Brain pericyte (primary cell): ENCODE measurements around the gene ZNF500.
"Not testable (repeated sequence)": the region's sequence is repeated elsewhere in the genome, so short reads cannot be mapped to it uniquely, and the experiment has no call there.

Source experiments
- DNase-seq: peaks from one replicate; pipeline ENCODE4 v3.0.0-alpha.2; 2012; ENCODE audit warnings: low read depth, low spot score

The ZNF500 gene

DNA sequence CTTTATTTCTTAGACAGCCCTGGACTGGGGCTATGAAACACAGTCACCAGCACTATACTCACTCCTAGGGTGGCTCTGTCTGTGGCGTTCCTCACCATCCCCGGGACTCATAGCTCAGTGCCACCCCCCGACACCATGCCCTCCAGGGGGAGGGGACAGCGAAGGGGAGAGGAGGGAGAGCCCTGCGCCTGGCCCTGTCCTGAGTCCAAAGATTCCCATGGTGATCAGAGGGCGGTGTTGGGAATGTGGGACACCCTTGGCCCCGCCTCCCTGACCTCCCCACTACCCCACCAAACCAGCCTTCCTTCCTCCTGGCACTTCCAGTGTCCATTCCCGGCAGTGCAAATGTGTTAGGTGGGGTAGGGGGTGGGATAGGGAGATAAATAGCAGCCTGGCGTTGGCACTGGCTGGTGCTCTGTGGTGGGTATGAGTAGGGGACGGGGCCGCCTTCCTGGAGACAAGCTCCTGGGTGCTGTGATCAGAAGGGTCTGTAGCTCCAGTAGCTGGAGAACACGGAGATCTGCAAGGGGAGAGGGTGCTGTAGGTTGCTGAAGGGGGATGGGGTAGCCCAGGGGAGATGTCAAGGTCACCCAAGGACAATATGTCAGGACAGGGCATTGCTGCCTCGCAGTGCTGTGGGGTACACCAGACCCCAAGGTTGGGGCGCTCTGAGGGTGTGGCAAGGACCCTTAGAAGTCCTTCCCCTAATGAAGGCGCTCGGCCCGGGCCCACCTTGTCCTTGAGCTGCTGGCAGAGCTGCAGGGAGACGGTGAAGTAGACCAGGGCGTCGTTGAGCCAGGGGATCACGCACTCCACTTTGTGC lies 30.2 kb upstream of the ZNF500 start:
- no peak for DNase-seq

DNA sequence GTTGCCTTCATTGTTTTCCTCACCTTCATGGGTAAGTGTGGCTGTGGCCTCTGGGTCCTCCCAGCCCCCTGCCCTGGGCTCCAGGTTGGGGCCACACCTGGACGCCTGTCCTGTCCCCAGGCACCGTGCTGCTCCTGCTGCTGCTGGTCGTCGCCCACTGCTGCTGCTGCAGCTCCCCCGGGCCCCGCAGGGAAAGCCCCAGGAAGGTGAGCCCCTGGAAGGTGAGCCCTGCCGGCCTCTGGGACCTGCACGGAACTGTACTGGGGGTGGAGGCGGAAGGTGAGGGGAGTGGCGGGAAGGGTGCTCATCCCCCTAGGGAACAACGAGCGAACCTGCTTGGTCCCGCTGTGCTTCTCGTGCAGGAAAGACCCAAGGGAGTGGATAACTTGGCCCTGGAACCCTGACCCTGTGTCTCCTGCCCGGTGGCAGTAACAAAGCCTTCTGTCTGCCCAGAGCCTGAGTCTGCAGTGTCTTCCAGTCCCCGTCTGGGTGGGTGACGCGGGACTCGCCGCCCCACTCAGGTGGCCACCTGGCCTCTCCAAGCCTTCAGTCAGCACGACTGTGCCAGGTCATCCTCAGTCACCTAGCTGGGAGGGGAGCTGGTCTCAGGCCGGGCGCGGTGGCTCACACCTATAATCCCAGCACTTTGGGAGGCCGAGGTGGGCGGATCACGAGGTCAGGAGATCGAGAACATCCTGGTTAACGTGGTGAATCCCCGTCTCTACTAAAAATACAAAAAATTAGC lies 29.0 kb upstream of the ZNF500 start:
- DNase-seq: no peak

DNA sequence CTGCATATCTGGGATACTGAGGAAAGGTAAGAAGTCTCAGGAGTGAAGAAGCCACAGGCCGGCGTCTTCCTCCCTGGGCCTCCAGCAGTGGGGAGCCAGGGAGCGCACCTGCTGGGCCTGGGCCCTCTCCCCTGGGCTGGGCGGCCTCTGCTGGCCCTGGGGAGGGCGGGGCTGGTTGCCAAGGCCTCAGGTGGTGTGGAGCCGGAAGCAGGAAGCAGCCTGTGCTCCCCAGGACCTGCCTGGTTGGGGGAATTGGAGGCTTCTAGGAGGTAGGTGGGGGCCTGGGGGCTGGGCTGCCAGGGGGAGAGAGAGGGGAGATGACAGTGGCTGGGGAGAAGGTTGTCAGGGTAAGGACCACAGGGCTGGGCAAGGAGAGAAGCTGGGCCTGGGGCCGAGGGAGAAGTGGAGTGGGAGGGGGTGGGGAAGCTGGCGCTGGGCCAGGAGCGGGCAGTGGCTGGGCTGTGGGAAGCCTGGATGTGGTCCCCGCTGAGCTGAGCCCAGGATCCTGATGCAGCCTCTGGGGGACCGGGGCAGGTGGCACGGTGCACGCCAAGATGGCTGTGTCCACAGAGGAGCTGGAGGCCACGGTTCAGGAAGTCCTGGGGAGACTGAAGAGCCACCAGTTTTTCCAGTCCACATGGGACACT lies 28.3 kb upstream of the ZNF500 start, which contains the start of gene SMIM22:
Gene SMIM22, plus strand, starts transcription at position 189 of the 647 bp plus-strand sequence. Its CDS starts 366 bp downstream, at position 555.
- no peak for DNase-seq

DNA sequence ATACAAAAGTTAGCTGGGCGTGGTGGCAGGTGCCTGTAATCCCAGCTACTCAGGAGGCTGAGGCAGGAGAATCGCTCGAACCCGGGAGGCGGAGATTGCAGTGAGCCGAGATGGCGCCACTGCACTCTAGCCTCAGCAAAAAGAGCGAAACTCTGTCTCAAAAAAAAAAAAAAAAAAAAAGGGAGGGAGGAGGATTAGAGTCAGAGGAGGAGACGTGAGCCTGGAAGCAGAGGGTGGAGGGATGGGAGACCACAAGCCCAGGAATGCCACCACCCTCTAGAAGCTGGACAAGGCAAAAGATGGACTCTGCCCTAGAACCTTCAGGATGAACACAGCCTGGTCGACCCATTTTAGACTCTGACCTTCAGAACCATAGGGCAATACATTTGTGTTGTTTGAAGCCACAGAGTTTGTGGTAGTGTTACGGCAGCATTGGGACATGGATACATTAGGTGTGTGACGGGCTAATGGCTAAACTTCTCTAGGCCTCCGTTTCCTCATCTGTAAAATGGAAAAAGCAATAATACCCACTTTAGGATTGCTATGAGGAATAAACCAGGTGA lies 26.1 kb upstream of the ZNF500 start:
- no peak for DNase-seq

DNA sequence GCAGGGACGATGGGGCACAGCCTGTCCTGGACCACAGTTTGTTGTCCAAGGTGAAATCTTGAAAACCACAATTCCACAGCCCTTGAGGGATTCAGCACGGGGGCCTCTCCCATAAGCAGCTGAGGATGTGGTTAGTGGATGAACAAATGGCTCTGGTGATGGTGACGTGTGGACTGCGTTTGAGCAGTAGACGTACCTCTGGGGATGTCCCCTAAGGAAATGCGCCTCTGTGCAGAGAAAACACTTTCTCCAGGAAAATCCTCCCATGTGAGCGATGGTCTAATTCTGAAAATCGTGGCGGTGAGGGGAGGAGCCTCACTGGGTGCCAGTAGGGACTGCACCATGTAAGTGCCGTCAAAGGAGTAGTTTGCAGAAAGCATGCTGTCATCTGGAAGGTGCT lies 23.9 kb upstream of the ZNF500 start:
- DNase-seq: no peak

DNA sequence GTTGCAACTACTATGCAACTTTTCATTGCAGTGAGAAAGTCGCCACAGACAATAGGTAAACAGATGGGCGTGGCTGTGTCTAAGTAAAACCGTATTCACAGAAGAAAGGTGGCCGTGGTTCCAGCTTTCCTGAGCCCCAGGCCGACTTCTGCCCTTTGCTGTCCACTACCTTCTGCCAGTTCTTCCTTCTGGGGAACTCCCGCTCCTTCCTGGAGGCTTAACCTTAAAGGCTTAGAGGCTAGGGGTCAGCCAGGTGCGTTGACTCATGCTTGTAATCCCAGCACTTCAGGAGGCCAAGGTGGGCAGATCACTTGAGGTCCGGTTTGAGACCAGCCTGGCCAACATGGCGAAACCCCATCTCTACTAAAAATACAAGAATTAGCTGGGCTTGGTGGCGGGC lies 23.3 kb upstream of the ZNF500 start:
- DNase-seq: no peak

DNA sequence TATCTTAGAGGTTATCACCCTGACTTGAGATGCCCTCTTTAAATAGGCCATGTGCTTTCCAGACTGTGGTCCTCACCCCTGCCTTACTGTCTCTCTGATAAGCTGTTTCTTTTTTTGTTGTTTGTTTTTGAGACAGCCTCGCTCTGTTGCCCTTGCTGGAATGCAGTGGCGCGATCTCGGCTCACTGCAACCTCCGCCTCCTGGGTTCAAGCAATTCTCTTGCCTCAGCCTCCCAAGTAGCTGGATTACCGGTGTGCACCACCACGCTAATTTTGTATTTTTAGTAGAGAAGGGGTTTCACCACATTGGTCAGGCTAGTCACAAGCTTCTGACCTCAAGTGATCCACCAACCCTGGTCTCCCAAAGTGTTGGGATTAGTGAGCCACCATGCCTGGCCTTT lies 21.9 kb upstream of the ZNF500 start:
- DNase-seq: no peak

DNA sequence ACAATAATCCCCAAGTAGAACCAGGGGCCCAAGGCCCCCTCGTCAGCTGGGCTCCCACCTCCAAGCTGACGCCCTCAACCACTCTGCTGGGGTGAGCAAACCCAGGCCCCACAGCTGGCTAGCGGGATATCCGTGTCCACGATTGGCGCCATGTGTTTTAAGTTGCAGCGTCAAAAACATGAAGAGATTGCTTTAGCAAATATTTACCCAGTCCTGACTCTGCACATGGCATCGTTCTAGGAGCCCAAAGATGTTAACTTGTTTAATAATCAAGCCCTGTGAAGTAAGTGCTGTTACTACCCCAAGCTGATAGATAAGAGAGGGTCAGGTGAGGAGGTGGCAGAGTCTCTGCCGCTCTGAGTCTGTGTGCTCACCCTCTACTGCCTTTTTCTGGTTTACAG lies 21.5 kb upstream of the ZNF500 start:
- DNase-seq: no peak

DNA sequence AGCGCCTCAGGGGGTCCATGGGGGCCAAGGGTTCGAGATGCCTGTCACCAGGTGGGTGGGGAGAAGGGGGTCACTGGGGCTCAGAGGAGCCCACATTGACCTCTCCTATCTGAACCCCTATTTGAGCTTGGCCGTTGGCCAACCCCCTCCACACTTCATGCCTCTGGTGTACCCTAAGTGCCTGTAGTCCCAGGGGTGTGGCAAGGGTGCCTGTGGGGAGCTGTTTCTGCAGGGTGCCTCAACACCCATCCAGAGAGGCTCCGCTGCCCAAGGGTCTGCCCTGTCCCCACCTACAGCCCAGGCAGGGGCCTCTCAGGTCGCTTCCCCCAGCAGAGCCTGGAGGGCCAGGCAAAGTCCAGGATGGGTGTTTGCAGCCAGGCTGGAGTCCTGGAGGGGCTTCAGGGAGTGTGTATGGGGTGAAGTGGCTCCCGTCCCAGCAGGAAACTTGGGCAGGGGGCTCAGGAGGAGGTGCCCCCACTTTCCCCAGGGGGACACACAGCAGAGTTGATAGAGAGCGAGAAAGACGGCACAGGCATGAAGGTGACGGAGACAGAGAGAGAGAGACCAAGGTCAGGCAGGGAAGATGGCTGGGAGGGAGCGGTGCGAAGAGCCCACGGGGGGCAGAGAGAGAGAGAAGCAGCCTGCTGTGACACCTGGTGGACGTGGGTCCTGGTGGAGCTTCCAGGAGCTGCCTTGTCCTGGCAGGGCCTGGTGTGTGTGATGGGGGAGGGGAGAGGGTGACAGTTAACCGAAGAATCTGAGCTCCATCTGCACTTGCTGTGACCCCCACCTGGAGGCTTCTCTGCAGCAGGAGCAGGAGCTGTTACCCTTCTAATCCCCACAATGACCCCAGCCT lies 20.9 kb upstream of the ZNF500 start, which contains the start of gene SEPTIN12:
Gene SEPTIN12, minus strand, starts transcription at position 719 of the 856 bp plus-strand sequence. Its CDS starts 700 bp downstream, at position 19.
- DNase-seq: no peak

DNA sequence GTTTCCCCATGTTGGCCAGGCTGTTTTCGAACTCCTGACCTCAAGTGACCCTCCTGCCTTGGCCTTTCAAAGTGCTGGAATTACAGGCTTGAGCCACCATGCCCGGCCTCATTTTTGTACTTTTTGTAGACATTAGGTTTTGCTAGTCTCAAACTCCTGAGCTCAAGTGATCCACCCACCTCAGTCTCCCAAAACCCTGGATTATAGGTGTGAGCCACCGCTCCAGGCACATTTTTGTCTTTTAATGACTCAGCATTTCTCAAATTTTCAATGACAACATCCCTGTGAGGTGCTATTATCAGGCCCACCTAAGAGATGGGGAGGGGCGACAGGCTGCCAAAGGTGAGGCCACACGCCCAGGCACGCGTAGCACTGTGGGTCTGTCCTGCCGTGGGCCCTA lies 20.1 kb upstream of the ZNF500 start:
- no peak for DNase-seq

DNA sequence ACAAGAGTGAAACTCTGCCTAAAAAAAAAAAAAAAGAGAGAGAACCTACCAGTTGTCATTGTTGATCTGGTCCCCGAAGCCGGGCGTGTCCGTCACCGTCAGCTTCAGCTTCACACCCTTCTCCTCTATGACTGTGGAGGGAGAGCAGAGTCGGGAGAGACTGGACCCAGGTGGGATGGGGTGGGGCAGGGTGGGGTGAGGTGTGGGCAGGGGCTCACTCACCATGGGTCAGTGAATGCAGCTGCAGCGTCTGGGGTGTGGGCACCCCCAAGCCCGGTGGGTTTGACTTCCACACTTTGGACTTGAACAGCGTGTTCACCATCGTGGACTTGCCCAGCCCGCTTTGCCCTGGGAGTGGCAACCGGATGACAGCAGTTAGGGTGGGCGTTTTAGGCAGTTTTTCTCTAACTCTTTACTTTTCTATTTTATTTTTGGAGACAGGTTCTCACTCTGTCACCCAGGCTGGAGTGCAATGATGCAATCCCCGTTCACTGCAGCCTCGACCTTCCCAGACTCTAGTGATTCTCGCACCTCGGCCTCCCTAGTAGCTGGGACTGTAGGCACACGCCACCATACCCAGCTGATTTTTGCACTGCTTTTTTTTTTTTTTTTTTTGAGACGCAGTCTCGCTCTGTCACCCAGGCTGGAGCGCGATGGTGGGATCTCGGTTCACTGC lies 18.9 kb upstream of the ZNF500 start:
- DNase-seq: no peak

DNA sequence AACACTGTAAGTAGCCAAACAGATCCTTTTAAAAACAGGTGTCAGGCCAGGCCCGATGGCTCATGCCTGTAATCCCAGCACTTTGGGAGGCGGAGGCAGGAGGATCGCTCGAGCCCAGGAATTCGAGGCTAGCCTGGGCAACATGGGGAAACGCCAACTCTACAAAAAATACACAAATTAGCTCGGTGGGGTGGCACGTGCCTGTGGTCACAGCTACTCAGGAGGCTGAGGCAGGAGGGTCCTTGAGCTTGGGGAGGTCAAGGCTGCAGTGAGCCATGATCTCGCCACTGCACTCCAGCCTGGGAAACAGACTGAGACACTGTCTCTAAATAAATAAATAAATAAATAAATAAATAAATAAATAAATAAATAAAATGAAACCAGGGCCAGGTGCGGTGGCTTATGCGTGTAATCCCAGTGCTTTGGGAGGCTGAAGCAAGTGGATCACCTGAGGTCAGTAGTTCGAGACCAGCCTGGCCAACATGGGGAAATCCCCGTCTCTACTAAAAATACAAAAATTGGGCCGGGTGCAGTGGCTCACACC lies 17.6 kb upstream of the ZNF500 start:
- not testable (repeated sequence) for DNase-seq

DNA sequence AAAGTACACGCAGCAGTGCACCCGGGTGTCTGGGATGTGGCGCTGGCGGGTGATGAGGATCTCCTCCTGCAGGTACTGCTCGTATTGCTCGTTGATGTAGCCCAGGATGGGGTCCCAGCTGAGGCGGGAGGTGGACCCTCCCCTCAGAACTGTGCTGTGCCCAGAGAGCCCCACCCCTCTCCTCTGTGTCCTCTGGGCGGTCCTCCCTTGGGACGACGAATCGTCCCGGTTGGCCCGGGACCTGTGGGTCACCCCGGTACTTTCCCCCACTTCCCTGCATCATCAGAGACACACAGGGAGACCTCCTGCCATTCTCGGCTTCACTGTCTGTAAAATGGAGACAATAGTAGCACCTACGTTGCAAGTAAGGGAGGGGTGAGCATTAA lies 17.0 kb upstream of the ZNF500 start:
- DNase-seq: no peak

DNA sequence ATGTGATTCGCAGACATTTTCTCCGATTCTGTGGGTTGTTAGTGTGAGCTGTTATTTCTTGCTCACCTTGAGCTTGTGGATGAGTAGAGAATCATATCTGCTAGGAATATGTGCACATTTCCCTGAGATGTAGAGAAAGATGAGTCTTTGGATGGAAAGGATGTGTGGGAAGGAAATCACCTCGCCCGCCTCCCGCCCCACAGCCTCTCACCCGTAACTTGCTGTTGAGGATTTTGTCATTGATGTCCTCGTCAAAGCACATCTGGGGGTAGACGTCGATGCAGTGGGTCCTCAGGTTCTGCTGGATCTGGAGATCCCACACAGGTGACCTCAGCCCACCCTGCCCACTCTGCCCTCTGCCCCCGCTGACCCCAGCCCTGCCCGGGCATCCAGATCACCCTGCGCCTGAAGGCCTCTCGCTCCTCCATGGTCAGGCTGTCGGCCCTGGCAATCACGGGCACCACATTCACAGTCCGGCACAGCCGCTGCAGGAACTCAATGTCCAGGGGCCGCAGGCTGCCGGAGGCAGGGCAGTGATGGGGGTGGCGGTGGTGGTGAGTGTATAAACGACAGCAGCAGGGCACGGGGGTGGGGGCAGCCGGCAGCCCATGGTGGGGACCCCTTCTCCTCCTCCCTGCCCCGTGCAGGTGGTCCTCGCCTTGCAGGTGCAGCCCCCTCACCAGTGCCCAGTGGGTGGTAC lies 16.4 kb upstream of the ZNF500 start:
- no peak for DNase-seq

DNA sequence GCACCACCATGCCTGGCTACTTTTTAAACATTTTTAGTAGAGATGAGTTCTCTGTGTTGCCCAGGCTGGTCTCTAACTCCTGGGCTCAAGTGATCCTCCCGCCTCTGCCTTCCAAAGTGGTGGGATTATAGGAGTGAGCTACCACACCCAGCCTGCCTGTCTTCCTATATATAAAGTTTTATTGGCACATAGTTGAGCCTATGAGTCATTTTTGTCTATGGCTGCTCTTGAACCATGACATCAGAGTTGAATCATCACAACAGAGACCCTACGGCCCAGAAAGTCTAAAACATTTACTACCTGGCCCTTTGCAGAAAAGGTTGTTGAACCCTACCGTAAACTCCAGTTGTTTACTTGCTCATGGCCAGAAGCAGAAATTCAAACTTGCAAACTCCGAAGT lies 13.3 kb upstream of the ZNF500 start:
- DNase-seq: no peak

DNA sequence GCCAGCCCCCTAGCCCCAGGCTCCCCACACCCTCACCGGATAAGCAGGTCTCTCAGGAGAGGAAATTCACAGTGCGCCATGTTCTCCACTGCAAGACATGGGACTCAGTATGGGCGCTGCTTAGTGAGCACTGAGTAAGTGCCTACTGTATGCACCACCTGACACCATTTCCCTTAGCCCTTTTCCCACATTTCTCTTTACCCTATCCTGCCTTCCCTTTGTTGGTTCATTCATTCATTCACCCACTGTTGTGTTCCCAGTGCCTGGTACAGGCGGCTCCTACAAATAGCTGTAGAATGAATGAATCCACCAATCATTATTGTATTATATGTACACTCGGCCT lies 11.1 kb upstream of the ZNF500 start:
- DNase-seq: no peak

DNA sequence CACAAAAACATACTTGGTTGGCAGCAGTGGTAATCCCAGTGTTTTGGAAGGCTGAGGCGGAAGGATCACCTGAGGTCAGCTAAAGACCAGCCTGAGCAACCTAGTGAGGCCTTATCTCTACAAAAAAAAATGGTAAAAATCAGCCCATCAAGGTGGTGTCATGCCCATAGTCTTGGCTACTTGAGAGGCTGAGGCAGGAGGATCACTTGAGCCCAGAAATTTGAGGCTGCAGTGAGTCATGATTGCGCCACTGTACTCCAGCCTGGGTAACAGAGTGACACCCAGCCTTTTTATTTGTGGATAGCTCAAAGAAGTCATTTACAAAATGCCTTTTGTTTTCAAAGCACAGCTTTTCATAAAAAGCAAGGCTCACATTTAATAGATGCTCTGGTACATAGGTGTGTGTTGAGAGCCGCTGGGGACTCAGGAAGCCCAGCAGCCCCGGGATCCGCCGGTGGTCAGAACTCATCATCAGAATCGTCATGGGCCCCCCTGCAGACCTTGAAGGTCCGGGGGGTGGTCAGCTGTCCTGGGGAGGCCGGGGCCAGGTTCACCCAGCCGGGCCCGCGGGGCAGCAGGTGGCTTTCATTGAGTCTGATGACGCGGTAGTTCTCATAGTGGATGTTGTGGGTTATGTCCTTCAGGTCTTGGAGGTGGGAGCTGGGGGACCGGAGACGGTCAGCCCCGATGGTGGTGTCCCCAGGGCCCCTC lies 10.5 kb upstream of the ZNF500 start:
- DNase-seq: no peak

DNA sequence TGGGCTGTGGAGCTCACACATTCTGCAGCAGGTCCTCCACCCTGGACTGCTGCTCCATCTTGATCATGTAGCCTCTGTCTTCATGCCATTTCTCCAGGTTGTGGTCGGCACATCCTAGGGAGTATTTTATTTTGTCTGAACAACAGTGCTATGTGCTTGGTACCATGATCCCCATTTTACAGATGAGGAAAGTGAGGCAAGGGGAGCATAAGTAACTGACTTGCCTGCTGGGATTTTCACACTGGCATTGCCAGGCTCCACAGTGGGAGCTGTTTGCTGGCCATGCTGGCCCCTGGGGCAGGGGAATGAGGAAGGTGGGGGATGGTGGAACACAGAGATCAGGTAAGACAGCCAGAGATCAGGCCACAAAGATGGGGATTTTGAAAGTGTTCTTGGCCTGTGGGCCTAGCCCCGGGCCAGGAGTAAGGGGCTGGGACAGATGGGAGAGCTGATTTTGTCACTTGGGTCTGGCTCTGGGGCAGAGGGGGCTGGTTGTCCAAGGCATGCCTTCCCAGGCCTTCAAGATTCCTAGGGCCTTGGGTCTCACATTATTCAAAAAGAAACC lies 9.3 kb upstream of the ZNF500 start:
- no peak for DNase-seq

DNA sequence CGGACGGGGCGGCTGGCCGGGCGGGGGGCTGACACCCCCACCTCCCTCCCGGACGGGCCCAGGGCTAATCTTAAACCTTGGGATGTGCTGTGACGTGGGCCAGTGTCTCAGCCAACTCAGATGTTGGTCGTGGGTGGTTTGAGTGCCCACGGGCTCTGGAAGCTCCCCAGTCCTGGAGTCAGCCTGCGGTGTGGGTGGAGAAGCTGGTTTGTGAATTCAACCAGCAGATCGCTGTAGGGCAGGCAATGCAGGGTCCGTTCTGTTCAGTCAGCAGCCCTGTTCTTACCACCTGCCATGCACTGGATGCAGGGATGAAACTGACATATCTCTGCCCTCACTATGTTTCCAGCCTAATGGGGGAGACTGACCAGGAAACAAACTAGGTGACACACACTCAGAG lies 8.0 kb upstream of the ZNF500 start:
- DNase-seq: no peak
